Vagina (tissue), 2 donors: Measurements from ENCODE around the gene COL10A1. TPM values are rescaled to one million over a fixed set of nuclear protein-coding genes. Genes with fewer than 3 reads are reported as not detected.
A peak's percentile ranks its signal among the peaks of the same experiment; 100 is the strongest.

Experiments used
- DNase-seq, 2 donors: peaks; one replicate each; pipeline ENCODE4 v3.0.0-alpha.2; 2017; ENCODE audit errors: extremely low spot score in 2 of 2
- H3K27ac ChIP-seq: fragments of 200-600 bp; sonication (generic); one replicate; pipeline ENCODE4 v1.5.1; 2019
- H3K27me3 ChIP-seq: fragments of 200-600 bp; sonication (generic); one replicate; pipeline ENCODE4 v1.5.1; 2019
- H3K36me3 ChIP-seq, 2 donors: fragments of 200-600 bp; sonication (generic); one replicate each; pipeline ENCODE4 v1.5.1; 2017 to 2019
- H3K4me1 ChIP-seq: fragments of 200-600 bp; sonication (generic); one replicate; pipeline ENCODE4 v1.5.1; 2019
- H3K4me3 ChIP-seq, 2 donors: fragments of 200-600 bp; sonication (generic); 1 replicate in 1 of 2; 2 replicates in 1 of 2; pipeline ENCODE4 v1.5.1; 2016 to 2019
- H3K9me3 ChIP-seq: fragments of 200-600 bp; sonication (generic); one replicate; pipeline ENCODE4 v1.5.1; 2019
- CTCF ChIP-seq, 3 experiments: fragments of 450-650 bp in 2 of 3; fragments of 200-600 bp in 1 of 3; sonication (generic) in 1 of 3; IDR thresholded peaks; one replicate each; pipeline ENCODE4 v1.5.1; 2017 to 2019; ENCODE audit warnings: antibody characterized with exemption in 3 of 3, mild to moderate bottlenecking in 2 of 3, moderate library complexity in 2 of 3
- POLR2A ChIP-seq, 2 donors: fragments of 450-650 bp; IDR thresholded peaks; one replicate each; pipeline ENCODE4 v1.6.1; 2017; ENCODE audit warnings: antibody characterized with exemption in 2 of 2, mild to moderate bottlenecking in 2 of 2, moderate library complexity in 2 of 2
- POLR2AphosphoS5 ChIP-seq, 2 donors: sonication (generic); formaldehyde crosslinking; IDR thresholded peaks; one replicate each; pipeline ENCODE4 v1.9.0; 2017; ENCODE audit warnings: antibody characterized with exemption in 2 of 2, mild to moderate bottlenecking in 2 of 2, low read depth in 1 of 2; ENCODE audit not compliant: insufficient read depth in 1 of 2
- intact Hi-C: fragments of 100-400 bp; cut with DNase I; formaldehyde crosslinking; loops from one replicate; pipeline ENCODE4 v1.15.1; 2023
- total RNA-seq: library from RNA; depleted of rRNA; stranded (reverse); fragments of >200 nt; gene quantifications from one replicate; pipeline ENCODE4 v1.2.3, GENCODE V29; 2016

The COL10A1 gene
- total RNA-seq, 1 donor from 2014 or later: not detected

DNA sequence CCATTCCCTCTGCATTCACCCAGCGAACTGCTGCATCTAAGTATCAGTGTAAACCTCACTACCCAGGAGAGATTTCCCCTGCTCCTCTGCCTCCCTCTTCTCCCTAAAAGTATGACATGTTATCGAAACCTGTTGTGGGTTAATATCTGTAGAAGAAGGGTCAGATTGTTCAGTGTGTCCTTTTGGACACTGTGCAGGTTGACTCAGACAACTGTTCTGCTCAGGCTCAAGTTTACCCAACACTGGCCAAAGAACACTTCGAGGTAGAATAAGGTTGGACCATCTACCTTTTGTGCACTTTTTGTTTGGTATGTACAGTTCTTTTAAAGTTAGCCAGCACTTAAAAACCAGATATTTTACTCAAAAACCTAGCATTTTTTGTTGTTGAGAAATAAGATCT is 20.7 kb downstream of the COL10A1 start:
- H3K36me3 ChIP-seq: peaks cover 0 to 21% of the 10 kb centered on the region in 2 donors
- no peak overlapping the region for H3K4me3 ChIP-seq
- H3K9me3 ChIP-seq: no peaks in the 10 kb centered on the region
- H3K4me1 ChIP-seq: peaks cover 32% of the 10 kb centered on the region
- TF ChIP-seq CTCF (IDR thresholded peaks at IDR 0.05): no peak
- no peak for TF ChIP-seq POLR2A (IDR thresholded peaks at IDR 0.05)
- TF ChIP-seq POLR2AphosphoS5 (IDR thresholded peaks at IDR 0.05; ENCODE audit: insufficient read depth in 1 of 2, low read depth in 1 of 2): no peak
- no peaks in the 10 kb centered on the region for H3K27me3 ChIP-seq
- DNase-seq: no peak
- H3K27ac ChIP-seq: no peak overlapping the region
- intact Hi-C loops: no loop called here

DNA sequence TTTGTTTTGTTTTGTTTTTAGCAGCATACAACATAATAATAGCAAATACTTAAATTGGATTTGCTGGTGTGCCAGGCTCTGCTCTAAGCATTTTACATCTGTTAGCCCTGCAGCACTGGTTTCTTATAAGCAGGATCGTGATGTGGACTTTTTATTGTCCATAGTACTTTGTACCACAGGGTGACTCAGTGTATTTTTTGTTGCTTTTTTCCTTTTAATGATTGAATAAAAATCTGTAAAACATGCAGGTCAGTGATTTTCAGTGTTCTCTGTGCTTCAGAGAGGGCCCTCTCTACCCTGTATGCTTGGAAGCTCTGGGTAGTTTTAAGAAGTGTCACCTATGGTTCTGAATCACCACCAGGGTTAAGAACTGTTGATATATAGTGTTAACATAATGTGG is 21.3 kb downstream of the COL10A1 start:
- no peak for TF ChIP-seq POLR2A (IDR thresholded peaks at IDR 0.05)
- TF ChIP-seq CTCF (IDR thresholded peaks at IDR 0.05): no peak
- TF ChIP-seq POLR2AphosphoS5 (IDR thresholded peaks at IDR 0.05; ENCODE audit: insufficient read depth in 1 of 2, low read depth in 1 of 2): no peak
- intact Hi-C loops: no loop called here
- Histone ChIP-seq H3K27ac (no peak overlapping the region), H3K9me3 (no peaks in the 10 kb centered on the region), H3K27me3 (no peaks in the 10 kb centered on the region), H3K36me3 (peaks cover 0 to 15% of the 10 kb centered on the region in 2 donors), H3K4me3 (no peak overlapping the region), H3K4me1 (peaks cover 32% of the 10 kb centered on the region)
- no peak for DNase-seq

DNA sequence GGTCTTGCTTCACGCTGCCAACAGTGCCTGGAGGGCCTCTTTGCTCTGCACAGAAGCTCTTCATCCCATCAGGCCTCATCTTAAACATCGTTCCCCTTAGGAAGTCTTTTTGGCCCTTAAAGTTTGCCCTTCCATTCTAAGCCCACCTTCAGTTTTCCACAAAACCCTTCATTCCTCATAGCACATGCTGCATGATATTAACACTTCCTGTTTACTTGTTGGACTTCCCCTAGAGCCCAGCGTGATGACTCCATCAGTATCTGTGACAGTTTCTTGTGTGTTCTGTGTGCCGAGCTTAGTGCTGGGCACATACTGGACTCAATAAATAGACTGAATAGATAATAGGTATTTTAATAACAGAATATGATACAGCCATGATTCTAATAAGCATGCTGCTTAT is 23.1 kb downstream of the COL10A1 start:
- Histone ChIP-seq H3K9me3 (no peaks in the 10 kb centered on the region), H3K27me3 (no peaks in the 10 kb centered on the region), H3K36me3 (no peaks in the 10 kb centered on the region), H3K27ac (no peak overlapping the region), H3K4me1 (peaks cover 32% of the 10 kb centered on the region), H3K4me3 (no peak overlapping the region)
- no peak for DNase-seq
- TF ChIP-seq POLR2A (IDR thresholded peaks at IDR 0.05): no peak
- intact Hi-C loops: no loop called here

GRCh38 chr6:116101790-116102189 is 24.1 kb downstream of the COL10A1 start:
- TF ChIP-seq POLR2A (IDR thresholded peaks at IDR 0.05) (no peak), CTCF (IDR thresholded peaks at IDR 0.05) (no peak), POLR2AphosphoS5 (IDR thresholded peaks at IDR 0.05; ENCODE audit: insufficient read depth in 1 of 2, low read depth in 1 of 2) (no peak)
- no peak for DNase-seq
- intact Hi-C loops: no loop called here
- Histone ChIP-seq H3K36me3 (no peaks in the 10 kb centered on the region), H3K4me1 (peaks cover 32% of the 10 kb centered on the region), H3K9me3 (no peaks in the 10 kb centered on the region), H3K27ac (peak overlapping the region; percentile 89), H3K4me3 (peak overlapping the region; percentile 63 to 78), H3K27me3 (no peaks in the 10 kb centered on the region)

DNA sequence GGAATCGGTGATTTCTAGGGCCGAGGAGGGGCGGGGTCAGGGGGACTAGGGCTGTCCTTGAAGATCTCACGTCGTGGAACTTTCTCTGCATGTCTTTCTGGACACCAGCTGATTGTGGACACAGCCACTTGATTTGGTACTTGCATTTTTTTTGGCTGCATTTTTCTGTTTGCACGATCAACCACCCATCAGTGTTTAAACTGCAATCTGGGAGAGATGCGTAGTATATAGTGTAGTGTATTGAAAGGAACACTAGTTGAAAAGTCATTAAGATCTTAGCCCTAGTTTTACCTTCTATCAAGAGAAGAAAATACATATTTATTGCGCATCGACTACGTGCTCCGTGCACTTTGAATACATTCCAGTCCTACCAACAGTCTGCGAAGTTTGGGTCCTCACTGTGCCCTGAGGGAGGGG is 24.6 kb downstream of the COL10A1 start:
- intact Hi-C loops: no loop called here
- TF ChIP-seq POLR2AphosphoS5 (IDR thresholded peaks at IDR 0.05; ENCODE audit: insufficient read depth in 1 of 2, low read depth in 1 of 2): no peak
- no peak for TF ChIP-seq CTCF (IDR thresholded peaks at IDR 0.05)
- TF ChIP-seq POLR2A (IDR thresholded peaks at IDR 0.05): no peak
- peak overlapping the region; percentile 63 to 78 for H3K4me3 ChIP-seq
- H3K9me3 ChIP-seq: no peaks in the 10 kb centered on the region
- H3K4me1 ChIP-seq: peaks cover 32% of the 10 kb centered on the region
- DNase-seq: no peak
- H3K36me3 ChIP-seq: no peaks in the 10 kb centered on the region
- H3K27ac ChIP-seq: peak overlapping the region; percentile 89
- H3K27me3 ChIP-seq: no peaks in the 10 kb centered on the region
